Measurements from ENCODE around the gene ATXN7L1.

- TF ChIP-seq CTCF (IDR thresholded peaks at IDR 0.05), result no peak
- TF ChIP-seq POLR2A (IDR thresholded peaks at IDR 0.05), result no peak
- no peak for TF ChIP-seq EP300 (IDR thresholded peaks at IDR 0.05)
Observed at GRCh38 chr7:105638902-105639495, 237.4 kb downstream of the ATXN7L1 start.
